ENCODE results near the gene SLC25A23. TPM values are rescaled to one million over a fixed set of nuclear protein-coding genes. Genes with fewer than 3 reads are reported as not detected.

The SLC25A23 gene
- total RNA-seq, 1 experiment from 2014 or later = 89.5 TPM

DNA sequence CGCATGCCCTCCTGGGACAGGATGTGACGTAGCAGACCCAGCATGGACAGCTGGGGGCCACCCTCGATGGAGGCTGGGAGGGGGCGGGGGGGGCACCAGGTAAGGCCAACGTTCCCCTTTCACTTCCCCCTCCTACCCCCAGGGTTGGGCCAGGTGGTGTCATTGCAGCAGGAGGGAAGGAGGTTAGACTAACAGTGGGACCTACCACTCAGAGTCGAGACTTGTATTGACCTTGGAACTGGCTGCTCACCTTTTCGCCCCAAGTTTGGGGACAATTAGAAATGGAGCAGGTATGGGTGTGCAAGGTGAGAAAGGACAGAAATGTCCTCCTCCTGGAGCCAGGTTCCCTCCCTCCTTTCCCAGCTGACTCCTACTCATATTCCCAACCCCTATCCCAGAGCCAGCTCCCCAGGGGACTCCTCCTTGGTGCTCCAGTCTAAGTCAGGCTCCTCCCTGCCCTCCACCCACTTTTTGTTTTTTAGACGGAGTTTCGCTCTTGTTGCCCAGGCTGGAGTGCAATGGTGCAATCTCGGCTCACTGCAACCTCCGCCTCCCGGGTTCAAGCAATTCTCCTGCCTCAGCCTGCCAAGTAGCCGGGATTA lies 17.4 kb downstream of the SLC25A23 start:
- CTCF ChIA-PET = no interaction called here
- peaks cover 0 to 4% of the 10 kb centered on the region in 2 experiments; a peak in 1 of 4 replicates for H3K9me3 ChIP-seq (ENCODE audit: control insufficient read depth in 1 of 2, insufficient read depth in 1 of 2, low read depth in 1 of 2, low read length in 2 of 2)
- no TSS peak for BruUV-seq (replicated peaks)

More for the DNA sequence above, 17.4 kb downstream of the SLC25A23 start:
- ATAC-seq = no peak
- RAD21 ChIA-PET (ENCODE audit: low non-redundant PET in 1 of 2, low total read pairs in 2 of 2, uncharacterized antibody in 2 of 2, unreplicated experiment in 2 of 2) = no interaction called here
- no peaks in the 10 kb centered on the region for H3K36me3 ChIP-seq (ENCODE audit: control insufficient read depth in 1 of 2, insufficient read depth in 2 of 2, low read length in 2 of 2)
- no peaks in the 10 kb centered on the region for H3K4me1 ChIP-seq (ENCODE audit: control insufficient read depth in 1 of 2, insufficient read depth in 2 of 2, low read length in 2 of 2)
- no peak for TF ChIP-seq TCF7L2 (IDR thresholded peaks at IDR 0.05; ENCODE audit: borderline replicate concordance, extremely low read depth, insufficient read depth, insufficient read length)
- TF ChIP-seq EZH2 (IDR thresholded peaks at IDR 0.05) = no peak
- TF ChIP-seq, protein P1, sequence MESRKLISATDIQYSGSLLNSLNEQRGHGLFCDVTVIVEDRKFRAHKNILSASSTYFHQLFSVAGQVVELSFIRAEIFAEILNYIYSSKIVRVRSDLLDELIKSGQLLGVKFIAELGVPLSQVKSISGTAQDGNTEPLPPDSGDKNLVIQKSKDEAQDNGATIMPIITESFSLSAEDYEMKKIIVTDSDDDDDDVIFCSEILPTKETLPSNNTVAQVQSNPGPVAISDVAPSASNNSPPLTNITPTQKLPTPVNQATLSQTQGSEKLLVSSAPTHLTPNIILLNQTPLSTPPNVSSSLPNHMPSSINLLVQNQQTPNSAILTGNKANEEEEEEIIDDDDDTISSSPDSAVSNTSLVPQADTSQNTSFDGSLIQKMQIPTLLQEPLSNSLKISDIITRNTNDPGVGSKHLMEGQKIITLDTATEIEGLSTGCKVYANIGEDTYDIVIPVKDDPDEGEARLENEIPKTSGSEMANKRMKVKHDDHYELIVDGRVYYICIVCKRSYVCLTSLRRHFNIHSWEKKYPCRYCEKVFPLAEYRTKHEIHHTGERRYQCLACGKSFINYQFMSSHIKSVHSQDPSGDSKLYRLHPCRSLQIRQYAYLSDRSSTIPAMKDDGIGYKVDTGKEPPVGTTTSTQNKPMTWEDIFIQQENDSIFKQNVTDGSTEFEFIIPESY (IDR thresholded peaks at IDR 0.05; ENCODE audit: extremely low read depth, insufficient replicate concordance, low read length) = no peak
- no peak for TF ChIP-seq RAD21 (IDR thresholded peaks at IDR 0.05; ENCODE audit: low read depth)
- TF ChIP-seq POLR2AphosphoS5 (IDR thresholded peaks at IDR 0.05; ENCODE audit: low read depth, low read length) = no peak
- TF ChIP-seq EGR1 (IDR thresholded peaks at IDR 0.05; ENCODE audit: low read depth) = no peak
- TF ChIP-seq EZH2phosphoT487 (IDR thresholded peaks at IDR 0.05; ENCODE audit: borderline replicate concordance) = no peak
- TF ChIP-seq, protein P2, sequence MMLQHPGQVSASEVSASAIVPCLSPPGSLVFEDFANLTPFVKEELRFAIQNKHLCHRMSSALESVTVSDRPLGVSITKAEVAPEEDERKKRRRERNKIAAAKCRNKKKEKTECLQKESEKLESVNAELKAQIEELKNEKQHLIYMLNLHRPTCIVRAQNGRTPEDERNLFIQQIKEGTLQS (IDR thresholded peaks at IDR 0.05) = no peak
- no peak for TF ChIP-seq ELF1 (IDR thresholded peaks at IDR 0.05; ENCODE audit: borderline replicate concordance, low read depth)
- TF ChIP-seq YY1 (IDR thresholded peaks at IDR 0.05; ENCODE audit: extremely low read depth, insufficient replicate concordance, low read depth, low read length) = no peak
- TF ChIP-seq, protein P3, sequence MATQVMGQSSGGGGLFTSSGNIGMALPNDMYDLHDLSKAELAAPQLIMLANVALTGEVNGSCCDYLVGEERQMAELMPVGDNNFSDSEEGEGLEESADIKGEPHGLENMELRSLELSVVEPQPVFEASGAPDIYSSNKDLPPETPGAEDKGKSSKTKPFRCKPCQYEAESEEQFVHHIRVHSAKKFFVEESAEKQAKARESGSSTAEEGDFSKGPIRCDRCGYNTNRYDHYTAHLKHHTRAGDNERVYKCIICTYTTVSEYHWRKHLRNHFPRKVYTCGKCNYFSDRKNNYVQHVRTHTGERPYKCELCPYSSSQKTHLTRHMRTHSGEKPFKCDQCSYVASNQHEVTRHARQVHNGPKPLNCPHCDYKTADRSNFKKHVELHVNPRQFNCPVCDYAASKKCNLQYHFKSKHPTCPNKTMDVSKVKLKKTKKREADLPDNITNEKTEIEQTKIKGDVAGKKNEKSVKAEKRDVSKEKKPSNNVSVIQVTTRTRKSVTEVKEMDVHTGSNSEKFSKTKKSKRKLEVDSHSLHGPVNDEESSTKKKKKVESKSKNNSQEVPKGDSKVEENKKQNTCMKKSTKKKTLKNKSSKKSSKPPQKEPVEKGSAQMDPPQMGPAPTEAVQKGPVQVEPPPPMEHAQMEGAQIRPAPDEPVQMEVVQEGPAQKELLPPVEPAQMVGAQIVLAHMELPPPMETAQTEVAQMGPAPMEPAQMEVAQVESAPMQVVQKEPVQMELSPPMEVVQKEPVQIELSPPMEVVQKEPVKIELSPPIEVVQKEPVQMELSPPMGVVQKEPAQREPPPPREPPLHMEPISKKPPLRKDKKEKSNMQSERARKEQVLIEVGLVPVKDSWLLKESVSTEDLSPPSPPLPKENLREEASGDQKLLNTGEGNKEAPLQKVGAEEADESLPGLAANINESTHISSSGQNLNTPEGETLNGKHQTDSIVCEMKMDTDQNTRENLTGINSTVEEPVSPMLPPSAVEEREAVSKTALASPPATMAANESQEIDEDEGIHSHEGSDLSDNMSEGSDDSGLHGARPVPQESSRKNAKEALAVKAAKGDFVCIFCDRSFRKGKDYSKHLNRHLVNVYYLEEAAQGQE (IDR thresholded peaks at IDR 0.05; ENCODE audit: low read depth) = no peak
- no peak for TF ChIP-seq SRF (IDR thresholded peaks at IDR 0.05; ENCODE audit: low read depth)
- TF ChIP-seq SIN3A (IDR thresholded peaks at IDR 0.05; ENCODE audit: low read depth) = no peak
- no peak for TF ChIP-seq CEBPB (IDR thresholded peaks at IDR 0.05; ENCODE audit: low read depth)
- no peak for TF ChIP-seq JUND (IDR thresholded peaks at IDR 0.05)
- TF ChIP-seq, protein P4, sequence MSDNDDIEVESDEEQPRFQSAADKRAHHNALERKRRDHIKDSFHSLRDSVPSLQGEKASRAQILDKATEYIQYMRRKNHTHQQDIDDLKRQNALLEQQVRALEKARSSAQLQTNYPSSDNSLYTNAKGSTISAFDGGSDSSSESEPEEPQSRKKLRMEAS (IDR thresholded peaks at IDR 0.05) = no peak
- no peak for TF ChIP-seq ZNF274 (IDR thresholded peaks at IDR 0.05; ENCODE audit: low read depth, low read length)
- TF ChIP-seq ZFX (IDR thresholded peaks at IDR 0.05) = no peak
- TF ChIP-seq, protein P5, sequence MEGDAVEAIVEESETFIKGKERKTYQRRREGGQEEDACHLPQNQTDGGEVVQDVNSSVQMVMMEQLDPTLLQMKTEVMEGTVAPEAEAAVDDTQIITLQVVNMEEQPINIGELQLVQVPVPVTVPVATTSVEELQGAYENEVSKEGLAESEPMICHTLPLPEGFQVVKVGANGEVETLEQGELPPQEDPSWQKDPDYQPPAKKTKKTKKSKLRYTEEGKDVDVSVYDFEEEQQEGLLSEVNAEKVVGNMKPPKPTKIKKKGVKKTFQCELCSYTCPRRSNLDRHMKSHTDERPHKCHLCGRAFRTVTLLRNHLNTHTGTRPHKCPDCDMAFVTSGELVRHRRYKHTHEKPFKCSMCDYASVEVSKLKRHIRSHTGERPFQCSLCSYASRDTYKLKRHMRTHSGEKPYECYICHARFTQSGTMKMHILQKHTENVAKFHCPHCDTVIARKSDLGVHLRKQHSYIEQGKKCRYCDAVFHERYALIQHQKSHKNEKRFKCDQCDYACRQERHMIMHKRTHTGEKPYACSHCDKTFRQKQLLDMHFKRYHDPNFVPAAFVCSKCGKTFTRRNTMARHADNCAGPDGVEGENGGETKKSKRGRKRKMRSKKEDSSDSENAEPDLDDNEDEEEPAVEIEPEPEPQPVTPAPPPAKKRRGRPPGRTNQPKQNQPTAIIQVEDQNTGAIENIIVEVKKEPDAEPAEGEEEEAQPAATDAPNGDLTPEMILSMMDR (IDR thresholded peaks at IDR 0.05 in 2 of 3, conservative IDR thresholded peaks at IDR 0.05 in 1 of 3; ENCODE audit: borderline replicate concordance in 1 of 3, insufficient read depth in 1 of 3, low read depth in 2 of 3, low read length in 2 of 3) = no peak
- H3K4me2 ChIP-seq (ENCODE audit: low read length) = no peak overlapping the region
- H2AFZ ChIP-seq (ENCODE audit: low read depth, low read length, poor library complexity, severe bottlenecking) = no peak overlapping the region
- intact Hi-C loops (cut with micrococcal nuclease) = no loop called here
- H3K9me2 ChIP-seq (ENCODE audit: insufficient read depth) = no peaks in the 10 kb centered on the region
- DNase-seq (ENCODE audit: low read depth, low spot score) = no peak
- H3K79me2 ChIP-seq (ENCODE audit: insufficient read depth, low read length) = no peaks in the 10 kb centered on the region
- H4K20me1 ChIP-seq (ENCODE audit: insufficient read depth) = no peaks in the 10 kb centered on the region
- H3K27ac ChIP-seq (ENCODE audit: low read depth, low read length) = no peak overlapping the region
- no peaks in the 10 kb centered on the region for H3K27me3 ChIP-seq (ENCODE audit: insufficient read depth, low read length)
- POLR2A ChIA-PET = no interaction called here
- H3K9ac ChIP-seq (ENCODE audit: low read length) = no peak overlapping the region
- H3K4me3 ChIP-seq (replicated peaks in 1 of 2; ENCODE audit: low read depth in 1 of 2, low read length in 2 of 2) = no peak overlapping the region

Data from HCT116 (cell line).